Loucy (cell line): Measurements from ENCODE around the gene SLC7A1.

Source experiments
- EZH2phosphoT487 ChIP-seq: fragments of 200-600 bp; IDR thresholded peaks from 2 replicates; pipeline ENCODE4 v1.6.1; 2018; ENCODE audit warnings: antibody characterized with exemption, mild to moderate bottlenecking, moderate library complexity, borderline replicate concordance
- TF ChIP-seq, protein P1 (sequence below): fragments of 200-600 bp; sonication (generic); conservative IDR thresholded peaks from 2 replicates; pipeline ENCODE4 v1.5.1; 2014; ENCODE audit warnings: mild to moderate bottlenecking, antibody characterized with exemption, low read length

DNA sequence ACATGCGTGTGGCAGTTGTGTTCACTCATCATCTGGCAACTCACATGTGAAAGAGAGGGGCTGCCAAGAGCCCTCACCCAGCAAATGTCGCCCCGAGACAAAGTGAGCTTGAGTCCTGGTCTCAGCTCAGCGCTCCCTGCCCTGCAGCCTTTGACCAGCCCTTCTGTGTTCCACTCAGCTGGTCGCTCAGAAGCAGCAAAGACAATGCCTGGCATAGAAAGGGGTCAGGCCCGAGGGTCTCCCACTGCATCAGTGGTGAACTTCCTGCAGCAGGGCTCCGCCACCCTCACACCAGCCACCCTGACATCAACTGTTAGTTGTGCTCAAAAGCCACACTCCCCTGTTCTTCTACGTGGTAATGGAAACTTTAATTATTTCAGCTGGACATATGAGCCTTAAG lies 68.0 kb downstream of the SLC7A1 start:
- TF ChIP-seq, protein P1, sequence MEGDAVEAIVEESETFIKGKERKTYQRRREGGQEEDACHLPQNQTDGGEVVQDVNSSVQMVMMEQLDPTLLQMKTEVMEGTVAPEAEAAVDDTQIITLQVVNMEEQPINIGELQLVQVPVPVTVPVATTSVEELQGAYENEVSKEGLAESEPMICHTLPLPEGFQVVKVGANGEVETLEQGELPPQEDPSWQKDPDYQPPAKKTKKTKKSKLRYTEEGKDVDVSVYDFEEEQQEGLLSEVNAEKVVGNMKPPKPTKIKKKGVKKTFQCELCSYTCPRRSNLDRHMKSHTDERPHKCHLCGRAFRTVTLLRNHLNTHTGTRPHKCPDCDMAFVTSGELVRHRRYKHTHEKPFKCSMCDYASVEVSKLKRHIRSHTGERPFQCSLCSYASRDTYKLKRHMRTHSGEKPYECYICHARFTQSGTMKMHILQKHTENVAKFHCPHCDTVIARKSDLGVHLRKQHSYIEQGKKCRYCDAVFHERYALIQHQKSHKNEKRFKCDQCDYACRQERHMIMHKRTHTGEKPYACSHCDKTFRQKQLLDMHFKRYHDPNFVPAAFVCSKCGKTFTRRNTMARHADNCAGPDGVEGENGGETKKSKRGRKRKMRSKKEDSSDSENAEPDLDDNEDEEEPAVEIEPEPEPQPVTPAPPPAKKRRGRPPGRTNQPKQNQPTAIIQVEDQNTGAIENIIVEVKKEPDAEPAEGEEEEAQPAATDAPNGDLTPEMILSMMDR = no peak
- TF ChIP-seq EZH2phosphoT487 = no peak
